Subcutaneous abdominal adipose tissue (tissue), 5 donors: ENCODE measurements around the gene NRG3.

Experiments
- H3K27ac ChIP-seq: one replicate; pipeline ENCODE4 v1.7.0; 2013; ENCODE audit warnings: low read depth, mild to moderate bottlenecking, inconsistent platforms, low read length, moderate library complexity
- H3K27me3 ChIP-seq, 5 donors: one replicate each; pipeline ENCODE4 v1.7.0; 2013; ENCODE audit warnings: low read length in 5 of 5, inconsistent platforms in 1 of 5; ENCODE audit not compliant: control insufficient read depth in 5 of 5, insufficient read depth in 4 of 5
- H3K36me3 ChIP-seq, 5 donors: one replicate each; pipeline ENCODE4 v1.7.0; 2013; ENCODE audit warnings: low read length in 5 of 5; ENCODE audit not compliant: control insufficient read depth in 5 of 5, insufficient read depth in 5 of 5
- H3K4me1 ChIP-seq, 5 donors: one replicate each; pipeline ENCODE4 v1.7.0; 2013; ENCODE audit warnings: low read length in 5 of 5, mild to moderate bottlenecking in 3 of 5, moderate library complexity in 1 of 5; ENCODE audit not compliant: control insufficient read depth in 5 of 5, insufficient read depth in 5 of 5
- H3K4me3 ChIP-seq, 5 donors: one replicate each; pipeline ENCODE4 v1.7.0; 2013; ENCODE audit warnings: low read length in 5 of 5, low read depth in 1 of 5
- H3K9ac ChIP-seq, 5 donors: one replicate each; pipeline ENCODE4 v1.7.0; 2013; ENCODE audit warnings: low read length in 5 of 5, mild to moderate bottlenecking in 4 of 5, moderate library complexity in 3 of 5
- H3K9me3 ChIP-seq, 5 donors: one replicate each; pipeline ENCODE4 v1.7.0; 2013; ENCODE audit warnings: low read length in 5 of 5; ENCODE audit not compliant: control insufficient read depth in 5 of 5
- donor health status: healthy.
- donor health status: healthy.
- donor health status: healthy.
- donor health status: healthy.
- donor health status: healthy.

Gene NRG3

DNA sequence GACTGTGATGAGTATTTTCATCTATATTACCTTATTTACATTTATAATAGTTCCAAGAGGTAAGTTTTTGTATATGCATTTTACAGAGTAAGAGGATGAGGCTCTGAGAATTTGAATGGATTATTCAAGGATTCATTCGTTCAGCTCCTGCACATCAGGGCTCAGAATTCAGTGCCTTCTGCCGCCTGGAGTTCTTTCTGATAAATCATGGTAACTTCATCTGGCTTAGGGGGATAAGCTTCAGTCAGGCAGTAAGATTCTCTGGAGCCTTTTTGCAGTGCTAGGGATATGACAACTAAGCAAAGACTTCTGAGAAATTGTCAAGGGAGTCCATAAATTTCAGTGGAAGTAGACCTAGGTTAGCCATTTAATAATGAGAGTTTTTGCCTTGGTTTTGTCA lies 668.6 kb downstream of the NRG3 start:
- peaks cover 0 to 2% (median 0%) of the 10 kb centered on the region in 5 donors for H3K27me3 ChIP-seq
- no peaks in the 10 kb centered on the region for H3K9me3 ChIP-seq
- H3K4me1 ChIP-seq, result no peaks in the 10 kb centered on the region
- H3K27ac ChIP-seq, result no peak overlapping the region
- H3K9ac ChIP-seq, result no peak overlapping the region
- no peak overlapping the region for H3K4me3 ChIP-seq
- H3K36me3 ChIP-seq, result no peaks in the 10 kb centered on the region

DNA sequence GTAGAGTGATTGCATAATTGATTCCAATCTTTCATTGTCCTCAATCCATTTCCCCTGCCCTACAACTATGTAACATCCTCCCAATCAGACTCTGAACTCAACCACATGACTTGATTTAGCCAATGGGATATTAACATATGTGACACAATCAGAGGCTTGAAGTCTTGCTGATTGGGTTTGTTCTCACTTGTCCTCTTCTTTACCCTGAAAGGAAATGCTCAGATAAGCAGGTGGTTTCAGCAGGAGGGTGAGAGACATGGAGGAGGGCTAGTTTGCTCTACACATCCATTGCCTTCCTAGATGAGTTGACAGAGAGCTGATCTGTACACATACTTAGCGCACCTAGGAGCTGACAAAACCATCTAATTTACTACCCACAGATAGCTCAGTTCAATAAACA lies 669.4 kb downstream of the NRG3 start:
- Histone ChIP-seq H3K9ac (no peak overlapping the region), H3K4me3 (no peak overlapping the region), H3K36me3 (no peaks in the 10 kb centered on the region), H3K9me3 (no peaks in the 10 kb centered on the region), H3K27ac (no peak overlapping the region), H3K27me3 (peaks cover 0 to 2% (median 0%) of the 10 kb centered on the region in 5 donors), H3K4me1 (no peaks in the 10 kb centered on the region)

DNA sequence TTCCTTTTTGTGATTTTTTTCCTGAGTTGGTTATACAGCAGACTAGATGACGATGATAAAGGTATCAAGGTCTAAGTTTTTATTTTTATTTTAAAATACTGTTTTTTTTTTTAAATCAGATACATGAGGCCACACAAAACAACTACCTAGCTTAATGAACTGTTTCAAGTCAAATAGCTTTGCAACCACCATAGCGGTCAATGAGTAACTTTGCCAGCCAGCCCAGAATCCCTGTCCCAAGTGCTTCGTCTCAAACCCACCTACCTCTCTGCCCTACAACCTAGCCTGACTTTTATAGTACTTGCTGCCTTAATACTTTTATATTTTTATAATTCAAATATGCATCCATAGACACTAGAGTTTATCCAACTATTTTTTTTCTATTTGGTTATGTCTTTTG lies 676.5 kb downstream of the NRG3 start:
- no peaks in the 10 kb centered on the region for H3K9me3 ChIP-seq
- no peaks in the 10 kb centered on the region for H3K36me3 ChIP-seq
- no peak overlapping the region for H3K27ac ChIP-seq
- no peak overlapping the region for H3K4me3 ChIP-seq
- no peak overlapping the region for H3K9ac ChIP-seq
- H3K4me1 ChIP-seq, result no peaks in the 10 kb centered on the region
- H3K27me3 ChIP-seq, result no peaks in the 10 kb centered on the region

DNA sequence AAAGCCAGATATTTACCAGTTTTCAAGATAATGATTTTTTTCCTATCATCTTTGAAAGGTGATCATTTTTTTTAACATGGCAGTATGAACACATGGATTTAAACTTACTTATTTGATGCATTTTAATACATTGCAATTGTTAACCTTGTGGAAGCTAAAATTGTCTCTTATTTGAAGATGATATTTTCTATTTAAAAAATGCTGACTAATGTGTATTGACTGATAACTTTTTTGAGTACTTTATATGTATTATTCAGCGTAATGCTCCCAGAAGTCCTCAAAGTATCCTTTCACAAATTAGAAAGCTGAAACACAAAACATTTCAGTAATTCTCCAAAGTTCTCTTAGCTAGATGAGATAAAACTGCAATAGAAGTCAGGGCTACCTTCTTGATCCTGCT lies 677.3 kb downstream of the NRG3 start:
- Histone ChIP-seq H3K9ac (no peak overlapping the region), H3K4me1 (no peaks in the 10 kb centered on the region), H3K9me3 (no peaks in the 10 kb centered on the region), H3K36me3 (no peaks in the 10 kb centered on the region), H3K4me3 (no peak overlapping the region), H3K27ac (no peak overlapping the region), H3K27me3 (no peaks in the 10 kb centered on the region)

DNA sequence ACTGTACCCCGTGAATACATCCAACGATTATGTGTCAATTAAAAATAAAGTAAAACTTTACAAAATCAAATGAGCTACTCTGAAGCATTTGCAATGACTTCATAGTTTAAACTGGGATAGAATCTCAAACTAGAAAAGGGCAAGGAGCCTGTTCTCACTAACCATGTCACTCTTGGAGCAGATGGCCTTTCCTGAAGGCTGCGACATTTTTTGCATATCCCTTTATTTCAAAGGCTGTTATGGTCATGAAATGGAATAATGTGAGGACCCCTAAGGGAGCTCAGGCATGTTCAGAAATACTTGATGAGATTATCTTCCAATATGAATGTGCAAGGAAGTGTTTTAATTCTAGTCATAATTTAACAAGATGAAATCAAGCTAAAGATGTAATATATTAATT lies 679.4 kb downstream of the NRG3 start:
- Histone ChIP-seq H3K9me3 (no peaks in the 10 kb centered on the region), H3K4me1 (no peaks in the 10 kb centered on the region), H3K27ac (no peak overlapping the region), H3K27me3 (no peaks in the 10 kb centered on the region), H3K36me3 (no peaks in the 10 kb centered on the region), H3K9ac (no peak overlapping the region), H3K4me3 (no peak overlapping the region)

DNA sequence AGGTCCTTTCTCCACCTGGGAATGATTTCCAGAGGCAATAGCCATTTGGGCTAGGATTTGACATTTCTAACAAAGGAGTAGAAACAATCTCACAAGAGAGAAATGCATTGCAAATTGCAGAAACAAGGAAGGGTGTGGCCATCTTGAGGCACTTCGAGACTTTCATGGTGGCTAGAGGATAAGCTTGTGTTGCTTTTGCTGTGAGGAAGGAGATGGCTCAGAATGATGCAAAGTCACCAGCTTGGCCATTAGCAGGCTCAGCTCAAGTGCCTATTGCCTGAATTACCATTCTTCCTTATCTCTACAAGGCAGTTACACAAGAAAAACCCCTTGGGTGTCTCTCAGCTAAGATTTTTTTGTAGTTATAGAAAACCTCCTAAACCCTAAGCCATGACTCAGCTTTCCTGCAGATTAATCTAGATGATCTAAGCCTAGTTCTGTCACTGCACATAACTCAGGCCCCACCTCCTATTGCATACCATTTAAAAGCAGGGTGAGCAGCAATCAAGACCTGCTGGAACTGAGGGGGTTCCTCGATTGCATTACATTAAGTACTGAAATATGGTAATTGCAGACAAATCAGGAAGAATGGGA lies 683.1 kb downstream of the NRG3 start:
- Histone ChIP-seq H3K4me3 (no peak overlapping the region), H3K9ac (no peak overlapping the region), H3K27ac (no peak overlapping the region), H3K4me1 (no peaks in the 10 kb centered on the region), H3K27me3 (no peaks in the 10 kb centered on the region), H3K36me3 (no peaks in the 10 kb centered on the region), H3K9me3 (no peaks in the 10 kb centered on the region)

DNA sequence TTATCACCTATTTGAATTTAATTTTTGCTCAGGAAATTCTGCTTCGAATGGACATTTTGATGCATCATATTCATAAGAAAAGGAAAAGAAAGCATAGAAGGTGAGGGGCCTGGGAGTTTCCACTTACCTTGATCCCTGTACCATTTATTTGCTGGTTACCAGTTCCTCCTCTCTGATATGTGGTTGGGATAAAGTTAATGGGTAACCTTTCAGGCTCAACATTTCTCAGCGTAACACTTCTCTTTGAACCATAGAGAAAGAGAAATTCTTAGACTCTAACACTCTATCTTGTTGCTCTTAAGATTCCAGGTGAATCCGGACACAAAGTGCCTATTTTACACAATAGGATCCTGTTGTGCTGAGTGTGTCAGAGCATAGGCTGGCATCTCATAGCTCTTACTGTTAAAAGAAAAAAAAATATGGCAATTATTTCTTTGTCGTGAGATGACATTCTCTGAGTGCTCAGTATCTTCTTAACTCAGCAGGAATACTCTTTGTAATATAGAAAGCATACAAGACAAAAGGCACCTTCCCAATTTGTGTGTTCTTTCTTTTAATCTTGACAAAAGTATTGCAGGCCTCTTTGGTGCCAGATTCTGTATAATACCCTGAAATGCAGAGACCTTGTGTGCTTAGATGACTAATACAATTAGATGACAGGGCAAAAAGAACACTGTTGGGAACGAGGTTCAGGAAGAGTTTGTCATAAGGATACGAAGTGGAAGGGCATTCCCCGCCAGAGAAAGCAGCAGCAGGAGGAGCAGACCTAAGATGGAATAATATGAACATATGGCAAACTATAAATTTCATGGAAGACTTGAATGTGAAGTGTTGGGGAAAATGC lies 689.6 kb downstream of the NRG3 start:
- Histone ChIP-seq H3K27ac (no peak overlapping the region), H3K4me3 (no peak overlapping the region), H3K36me3 (no peaks in the 10 kb centered on the region), H3K27me3 (no peaks in the 10 kb centered on the region), H3K9me3 (no peaks in the 10 kb centered on the region), H3K9ac (no peak overlapping the region), H3K4me1 (no peaks in the 10 kb centered on the region)

DNA sequence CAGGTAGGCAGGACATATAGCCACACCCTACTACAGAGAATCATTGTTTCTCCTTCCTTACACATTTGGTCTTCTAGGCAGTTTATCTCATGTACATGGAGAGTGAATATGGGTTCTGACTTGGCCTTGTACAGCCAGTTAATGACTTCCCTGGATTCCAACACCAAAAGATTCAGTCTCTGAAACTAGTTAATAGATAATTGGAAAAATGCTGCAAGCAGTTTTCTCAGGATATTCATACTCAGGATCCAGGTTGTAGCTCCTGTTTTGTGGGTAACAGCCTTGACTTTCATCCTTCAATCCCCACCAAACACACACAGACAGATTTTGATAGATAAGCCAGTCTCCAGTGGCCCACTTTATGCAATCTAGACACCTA lies 690.2 kb downstream of the NRG3 start:
- Histone ChIP-seq H3K27ac (no peak overlapping the region), H3K4me3 (no peak overlapping the region), H3K9me3 (no peaks in the 10 kb centered on the region), H3K36me3 (no peaks in the 10 kb centered on the region), H3K9ac (no peak overlapping the region), H3K27me3 (no peaks in the 10 kb centered on the region), H3K4me1 (no peaks in the 10 kb centered on the region)

DNA sequence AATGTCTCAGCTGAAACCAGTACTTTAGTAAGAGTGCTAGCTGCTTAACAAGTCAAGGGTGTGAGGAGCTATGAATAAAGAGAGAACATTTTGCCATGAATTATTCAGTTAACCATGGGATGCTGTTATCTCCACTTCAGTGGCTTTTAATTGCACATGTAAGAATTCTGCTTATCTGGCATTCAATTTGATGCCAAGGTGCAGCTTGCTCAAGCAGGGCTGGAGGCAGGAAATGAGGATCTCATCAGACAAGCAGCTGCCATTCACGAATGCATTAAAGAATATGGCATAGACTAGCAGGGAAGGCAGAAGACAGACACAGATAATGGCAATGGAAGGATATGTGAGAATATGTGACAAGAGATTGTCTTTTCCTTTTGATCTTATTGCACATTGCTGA lies 697.8 kb downstream of the NRG3 start:
- Histone ChIP-seq H3K4me1 (no peaks in the 10 kb centered on the region), H3K27ac (no peak overlapping the region), H3K36me3 (no peaks in the 10 kb centered on the region), H3K9me3 (no peaks in the 10 kb centered on the region), H3K4me3 (no peak overlapping the region), H3K27me3 (no peaks in the 10 kb centered on the region), H3K9ac (no peak overlapping the region)

DNA sequence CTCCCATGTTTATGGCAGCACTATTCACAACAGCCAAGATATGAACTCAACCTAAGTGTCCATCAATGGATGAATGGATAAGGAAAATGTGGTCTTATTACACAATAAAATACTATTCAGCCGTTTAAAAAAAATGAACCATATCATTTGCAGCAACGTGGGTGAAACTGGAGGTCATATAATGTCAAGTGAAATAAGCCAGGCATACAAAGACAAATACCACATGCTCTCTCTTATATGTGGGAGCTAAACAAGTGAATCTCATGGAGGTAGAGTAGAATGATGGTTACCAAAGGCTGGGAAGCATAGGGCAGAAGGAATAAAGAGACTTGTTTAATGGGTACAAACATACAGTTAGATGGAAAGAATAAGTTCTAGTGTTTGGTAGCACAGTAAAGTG lies 699.1 kb downstream of the NRG3 start:
- Histone ChIP-seq H3K27me3 (no peaks in the 10 kb centered on the region), H3K27ac (no peak overlapping the region), H3K9ac (no peak overlapping the region), H3K36me3 (no peaks in the 10 kb centered on the region), H3K9me3 (no peaks in the 10 kb centered on the region), H3K4me1 (no peaks in the 10 kb centered on the region), H3K4me3 (no peak overlapping the region)
